M059J (cell line): ENCODE data around the gene WDR87. TPM values are rescaled to one million over a fixed set of nuclear protein-coding genes. Genes with fewer than 3 reads are reported as not detected.
A peak's percentile ranks its signal among the peaks of the same experiment; 100 is the strongest.
"Not testable (repeated sequence)": the region's sequence is repeated elsewhere in the genome, so short reads cannot be mapped to it uniquely, and the experiment has no call there.

Experiments used
- DNase-seq: peaks from one replicate; pipeline ENCODE4 v3.0.0-alpha.2; 2012; ENCODE audit warnings: low read depth
- total RNA-seq: library from RNA; depleted of rRNA; stranded (reverse); fragments of >200 nt; shearing (Covaris generic); gene quantifications from 2 replicates; pipeline ENCODE4 v1.2.3, GENCODE V29; 2014

Gene WDR87
- total RNA-seq, 1 experiment from 2014 or later: not detected

DNA sequence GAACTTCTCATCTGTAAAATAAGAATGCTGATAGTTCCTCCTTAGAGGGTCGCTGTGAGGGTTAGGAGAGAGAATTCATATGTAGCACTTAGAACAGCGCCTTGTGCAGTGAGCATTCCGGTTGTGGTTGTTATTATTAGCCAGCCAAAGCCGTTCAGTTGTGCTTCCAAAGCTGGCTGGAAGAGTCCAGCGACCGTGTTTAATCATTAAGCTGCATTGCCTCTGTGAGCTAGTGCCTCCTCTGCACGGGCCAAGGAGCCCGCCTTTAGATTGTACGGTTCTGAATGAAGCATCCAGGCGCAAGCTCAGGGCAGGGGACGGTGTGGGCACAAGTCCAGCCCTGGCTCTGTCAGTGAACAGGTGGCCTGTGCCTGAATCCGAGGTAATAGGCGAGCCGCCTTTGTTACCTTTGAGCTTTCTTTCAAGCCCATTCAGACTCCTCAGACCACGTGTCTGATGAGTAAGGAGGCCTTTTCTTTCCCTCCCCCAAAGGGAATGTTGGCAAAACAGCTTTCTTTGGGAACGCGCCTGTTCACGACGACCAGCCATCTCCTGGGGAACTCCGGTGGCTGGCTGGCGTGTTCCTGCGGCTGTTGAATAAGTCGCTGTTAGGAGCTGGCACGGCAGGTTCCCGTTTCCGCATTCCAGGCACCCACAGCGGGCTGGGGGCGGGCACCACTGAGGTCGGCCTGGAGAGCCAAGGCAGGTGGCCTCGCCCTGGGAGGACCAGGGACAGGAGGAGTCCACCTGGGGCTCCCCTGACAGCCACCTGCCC, 25.7 kb upstream of the WDR87 start:
- peak; percentile 98 for DNase-seq

GRCh38 chr19:37930416-37930815, 24.0 kb upstream of the WDR87 start:
- peak; percentile 61 for DNase-seq

DNA sequence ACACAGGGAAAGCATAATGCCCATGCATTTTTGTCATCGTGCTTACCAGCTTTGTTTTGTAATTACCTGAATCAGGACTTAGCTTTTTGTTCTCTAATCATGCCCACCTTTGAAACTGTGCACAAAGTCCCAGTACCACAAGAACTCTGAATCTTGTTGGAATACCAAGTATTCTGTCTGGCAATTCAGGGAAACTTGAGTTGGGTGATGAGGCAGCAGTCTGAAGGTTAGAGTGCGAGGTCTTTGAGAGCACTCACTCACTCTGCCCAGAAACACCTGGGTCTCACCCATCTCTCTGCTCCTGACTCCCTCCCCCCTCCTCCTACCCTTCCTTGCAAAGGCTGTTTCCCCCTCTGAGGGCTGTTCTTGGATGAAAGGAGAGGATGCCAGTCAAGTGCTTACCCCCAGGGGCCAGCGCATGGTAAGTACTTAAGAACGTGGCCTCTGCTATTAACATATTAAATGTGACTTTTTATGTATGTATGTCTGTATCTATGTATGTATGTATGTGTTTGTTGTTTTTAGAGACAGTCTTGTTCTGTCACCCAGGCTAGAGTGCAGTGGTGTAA, 23.0 kb upstream of the WDR87 start:
- DNase-seq: no peak

DNA sequence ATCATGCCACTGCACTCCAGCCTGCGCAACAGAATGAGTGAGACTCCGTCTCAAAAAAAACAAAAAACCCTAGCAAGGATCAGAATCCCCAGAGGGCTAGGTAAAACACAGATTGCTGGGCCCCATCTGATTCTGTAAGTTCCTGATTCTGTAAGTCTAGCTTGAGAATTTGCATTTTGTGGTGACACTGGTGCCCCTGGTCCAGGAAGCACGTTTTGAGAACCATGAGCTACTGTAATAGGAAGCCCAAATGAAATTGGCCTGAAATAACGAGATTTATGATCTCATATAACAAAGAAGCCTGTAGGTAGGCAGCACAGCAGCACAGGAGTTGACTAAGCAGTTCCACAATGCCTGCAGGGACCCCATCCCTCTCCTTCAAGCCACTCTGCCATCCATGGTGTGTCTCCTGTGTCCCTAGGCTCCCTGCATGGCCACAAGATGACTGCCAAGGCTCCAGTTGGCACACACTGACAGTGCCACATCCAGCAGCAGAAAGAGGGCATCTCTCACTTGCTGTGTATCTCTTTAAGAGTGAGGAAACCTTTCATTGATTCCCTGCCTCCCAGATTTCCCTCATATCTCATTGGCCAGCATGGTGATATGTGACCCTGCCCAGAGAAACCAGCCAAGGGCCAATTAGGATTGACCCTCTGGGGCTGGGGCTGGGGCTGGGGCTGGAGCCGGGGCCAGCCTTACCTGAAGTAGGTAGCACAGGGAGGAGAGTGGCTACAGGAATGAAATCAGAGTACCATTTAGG, 22.3 kb upstream of the WDR87 start:
- DNase-seq: peak; percentile 39

GRCh38 chr19:37926711-37927110, 20.3 kb upstream of the WDR87 start:
- DNase-seq: no peak

GRCh38 chr19:37926255-37926654, 19.9 kb upstream of the WDR87 start:
- DNase-seq: no peak

GRCh38 chr19:37925212-37925611, 18.8 kb upstream of the WDR87 start:
- no peak for DNase-seq

GRCh38 chr19:37924573-37924972, 18.2 kb upstream of the WDR87 start:
- DNase-seq: not testable (repeated sequence)

- DNase-seq: no peak
Measured at GRCh38 chr19:37920591-37921450, 14.4 kb upstream of the WDR87 start.

GRCh38 chr19:37914908-37915307, 8.5 kb upstream of the WDR87 start:
- no peak for DNase-seq

GRCh38 chr19:37909661-37910199, 3.3 kb upstream of the WDR87 start:
- DNase-seq: no peak

DNA sequence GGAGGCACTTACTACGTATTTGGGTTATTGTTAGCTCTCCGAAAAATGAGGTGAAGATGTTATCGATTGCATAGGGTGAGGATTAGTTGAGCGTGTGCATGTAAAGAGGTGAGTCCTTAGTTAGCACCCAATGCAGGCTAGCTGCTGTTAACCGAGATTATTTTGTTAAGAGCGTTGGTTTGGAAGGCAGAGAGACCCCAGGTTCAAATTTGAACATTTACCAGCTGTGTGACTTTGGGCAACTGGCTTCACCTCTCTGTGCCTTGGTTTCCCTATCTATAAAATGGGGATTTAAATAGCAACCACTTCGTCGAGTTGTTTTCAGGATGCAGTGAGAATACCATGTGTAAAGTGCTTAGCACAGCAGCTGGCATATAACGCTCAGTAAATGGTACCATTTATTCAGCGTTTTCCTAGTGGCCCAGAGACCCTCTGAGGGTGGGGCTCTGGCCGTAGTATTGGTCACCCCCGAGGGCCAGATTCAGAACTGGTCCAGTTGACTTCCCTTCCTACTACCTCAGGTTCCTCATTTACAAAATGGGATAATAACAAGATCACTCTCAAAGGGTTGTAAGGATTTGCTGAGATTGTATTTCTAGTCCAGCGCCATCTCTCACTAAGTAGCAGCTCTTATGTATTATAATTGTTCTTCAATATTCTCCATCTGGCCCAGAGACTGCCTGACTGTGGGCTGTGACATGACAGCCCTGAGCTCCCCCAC, 1.5 kb upstream of the WDR87 start:
- no peak for DNase-seq

DNA sequence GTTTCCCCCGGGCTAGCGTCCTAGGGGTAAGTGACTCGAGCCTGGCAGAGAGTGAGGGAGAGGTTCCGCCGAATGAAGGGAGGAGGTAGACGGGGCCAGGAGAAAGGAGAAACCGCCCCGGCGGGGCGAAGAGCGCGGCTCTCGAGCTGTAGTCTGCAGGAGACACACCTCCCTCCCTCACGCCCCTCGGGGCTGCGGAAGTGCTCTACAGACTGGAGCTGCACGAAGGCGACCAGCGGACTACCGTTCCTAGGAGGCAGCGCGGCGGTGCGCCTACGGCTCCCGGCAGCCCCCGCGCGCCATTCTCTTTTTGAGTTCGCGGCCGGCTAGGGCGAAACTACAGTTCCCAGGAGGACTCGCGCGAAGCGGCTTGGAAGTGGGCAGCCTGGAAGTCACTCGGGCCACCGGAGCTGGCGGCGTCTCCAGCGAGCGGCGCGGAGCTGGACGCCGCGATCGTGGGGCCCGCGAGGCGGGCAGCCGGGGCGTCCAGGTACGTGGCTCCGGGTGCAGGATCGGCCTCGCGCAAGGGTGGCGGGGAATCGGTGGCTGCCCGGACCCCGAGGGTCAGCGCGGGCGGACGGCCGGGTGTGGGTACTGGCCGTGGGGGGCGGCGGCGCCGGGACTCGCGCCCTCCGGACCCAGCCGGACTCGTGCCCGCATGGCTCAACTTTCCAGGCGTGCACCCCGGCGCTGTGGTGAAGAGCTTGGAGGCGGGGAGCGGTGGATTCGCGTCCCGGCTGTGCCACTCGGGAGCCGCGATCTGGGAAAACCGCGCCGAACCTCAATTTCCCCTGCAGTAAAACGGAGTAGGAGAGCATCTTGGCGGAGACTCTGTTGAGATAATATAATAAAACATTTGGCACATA, 708 bp upstream of the WDR87 start, which contains the start of gene SIPA1L3:
TSS of gene SIPA1L3 (plus strand) at position 340 of the 866 bp plus-strand sequence. CDS start 174,358 bp downstream, outside the sequence.
- peak; percentile 97 for DNase-seq

- DNase-seq: no peak
Measured at GRCh38 chr19:37903096-37903495, 3.3 kb downstream of the WDR87 start.

- DNase-seq: peak; percentile 78
Measured at GRCh38 chr19:37902668-37903067, 3.7 kb downstream of the WDR87 start.

DNA sequence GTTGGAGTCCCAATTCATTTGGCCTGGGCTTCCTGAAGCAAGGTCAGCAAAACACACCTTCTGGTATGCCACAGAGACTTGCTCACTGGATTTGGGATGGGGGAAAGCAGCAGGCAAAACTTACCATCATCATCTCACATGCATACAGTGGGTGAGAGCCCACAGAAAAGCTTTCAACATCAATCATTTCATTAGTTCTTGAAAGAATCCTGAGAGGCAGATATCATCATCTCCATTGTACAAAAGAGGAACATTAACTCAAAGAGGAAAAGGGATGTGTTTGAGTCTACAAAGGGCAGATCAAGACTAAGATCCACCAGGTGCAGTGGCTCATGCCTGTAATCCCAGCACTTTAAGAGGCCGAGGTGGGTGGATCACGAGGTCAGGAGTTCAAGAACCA, 6.4 kb downstream of the WDR87 start:
- no peak for DNase-seq

DNA sequence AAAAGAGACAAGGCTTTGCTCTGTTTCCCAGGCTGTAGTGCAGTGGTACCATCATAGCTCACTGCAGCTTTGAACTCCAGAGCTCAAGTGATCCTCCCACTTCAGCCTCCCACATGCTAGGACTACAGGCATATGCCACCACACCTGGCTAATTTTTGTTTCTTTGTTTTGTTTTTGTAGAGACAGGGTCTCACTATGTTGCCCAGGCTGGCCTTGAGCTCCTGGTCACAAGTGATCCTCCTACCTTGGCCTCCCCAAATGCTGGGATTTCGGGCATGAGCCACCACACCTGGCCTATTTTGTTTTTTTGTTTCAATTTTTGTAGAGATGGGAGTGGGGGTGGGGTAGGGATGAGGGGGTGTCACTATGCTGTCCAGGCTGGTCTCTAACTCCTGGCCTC, 6.9 kb downstream of the WDR87 start:
- DNase-seq: no peak

- DNase-seq: no peak
Measured at GRCh38 chr19:37896180-37896579, 10.2 kb downstream of the WDR87 start.

DNA sequence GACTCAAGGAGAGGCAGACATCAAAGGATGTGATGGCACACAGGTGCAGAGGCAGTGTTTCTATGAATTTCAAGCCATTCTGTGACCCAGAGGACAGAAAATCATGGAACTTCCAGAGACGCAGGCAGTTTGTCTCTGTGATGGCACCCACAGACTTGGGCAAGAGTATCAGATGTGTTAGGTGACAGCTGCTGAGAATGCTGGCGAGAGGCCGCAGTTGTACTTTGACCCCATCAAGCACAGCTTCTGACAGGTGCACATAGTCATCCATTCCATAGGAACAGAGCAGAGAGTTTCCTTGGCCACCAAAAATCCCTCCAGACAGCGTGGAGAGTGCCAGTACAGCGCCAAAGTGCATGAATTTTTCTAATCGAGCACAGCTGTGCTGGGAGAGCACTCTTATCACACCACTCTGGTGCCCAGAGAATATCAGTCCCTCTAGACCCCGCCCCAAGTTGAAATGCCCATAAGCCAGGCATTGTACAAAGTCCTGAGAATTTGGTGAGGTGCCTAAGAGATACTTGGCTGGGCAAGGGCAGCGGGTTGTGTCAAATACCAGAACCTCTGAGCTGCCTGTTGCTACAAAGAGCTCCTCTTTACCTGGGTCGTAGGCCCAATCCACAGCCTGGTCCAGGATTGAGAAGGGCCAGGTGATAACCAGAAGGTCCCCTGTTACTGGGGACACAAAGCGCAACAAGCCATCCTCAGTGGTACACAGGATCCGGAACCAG, 12.4 kb downstream of the WDR87 start:
- DNase-seq: no peak
